ENCODE measurements around the gene MGLL. TPM values are rescaled to one million over a fixed set of nuclear protein-coding genes. Genes with fewer than 3 reads are reported as not detected.

Gene MGLL
- total RNA-seq, 1 experiment from 2014 or later: 31.2 TPM

- no peak for DNase-seq (ENCODE audit: low spot score)
Observed at GRCh38 chr3:127789990-127790881, 32.1 kb downstream of the MGLL start.

- DNase-seq (ENCODE audit: low spot score): no peak
Observed at GRCh38 chr3:127789051-127789450, 33.3 kb downstream of the MGLL start.

- DNase-seq (ENCODE audit: low spot score): no peak
Observed at GRCh38 chr3:127788451-127788909, 33.8 kb downstream of the MGLL start.

GRCh38 chr3:127787571-127788365 lies 34.5 kb downstream of the MGLL start:
- no peak for DNase-seq (ENCODE audit: low spot score)

- no peak for DNase-seq (ENCODE audit: low spot score)
Observed at GRCh38 chr3:127787071-127787490, 35.2 kb downstream of the MGLL start.

GRCh38 chr3:127786353-127787070 lies 35.8 kb downstream of the MGLL start:
- DNase-seq (ENCODE audit: low spot score): no peak

GRCh38 chr3:127785711-127786265 lies 36.5 kb downstream of the MGLL start:
- DNase-seq (ENCODE audit: low spot score): no peak

- no peak for DNase-seq (ENCODE audit: low spot score)
Observed at GRCh38 chr3:127784865-127785710, 37.2 kb downstream of the MGLL start.

GRCh38 chr3:127784283-127784682 lies 38.0 kb downstream of the MGLL start:
- no peak for DNase-seq (ENCODE audit: low spot score)

- DNase-seq (ENCODE audit: low spot score): no peak
Observed at GRCh38 chr3:127783642-127784160, 38.6 kb downstream of the MGLL start.

- no peak for DNase-seq (ENCODE audit: low spot score)
Observed at GRCh38 chr3:127783166-127783565, 39.1 kb downstream of the MGLL start.

- DNase-seq (ENCODE audit: low spot score): no peak
Observed at GRCh38 chr3:127781411-127782001, 40.8 kb downstream of the MGLL start.

- no peak for DNase-seq (ENCODE audit: low spot score)
Observed at GRCh38 chr3:127780536-127781400, 41.5 kb downstream of the MGLL start.

GRCh38 chr3:127779747-127780146 lies 42.6 kb downstream of the MGLL start:
- DNase-seq (ENCODE audit: low spot score): peak; percentile 72

- no peak for DNase-seq (ENCODE audit: low spot score)
Observed at GRCh38 chr3:127777921-127778656, 44.2 kb downstream of the MGLL start.

GRCh38 chr3:127777332-127777731 lies 45.0 kb downstream of the MGLL start:
- DNase-seq (ENCODE audit: low spot score): no peak

- no peak for DNase-seq (ENCODE audit: low spot score)
Observed at GRCh38 chr3:127776347-127776746, 46.0 kb downstream of the MGLL start.

GRCh38 chr3:127775398-127776109 lies 46.8 kb downstream of the MGLL start:
- DNase-seq (ENCODE audit: low spot score): peak; percentile 83
